Measurements from ENCODE around the gene LILRA1.

The LILRA1 gene

GRCh38 chr19:54644056-54644455, 50.6 kb downstream of the LILRA1 start:
- no peaks in the 10 kb centered on the region for H3K79me2 ChIP-seq (ENCODE audit: control insufficient read depth, low read length)
- H3K36me3 ChIP-seq (ENCODE audit: control insufficient read depth, low read length): no peaks in the 10 kb centered on the region
- H3K4me2 ChIP-seq (ENCODE audit: low read length): no peak overlapping the region
- no peak overlapping the region for H3K4me3 ChIP-seq (ENCODE audit: low read length)
- H3K4me1 ChIP-seq (ENCODE audit: control insufficient read depth, low read length): peaks cover 10% of the 10 kb centered on the region
- TF ChIP-seq CTCF (IDR thresholded peaks at IDR 0.05; ENCODE audit: low read depth, low read length, poor library complexity, severe bottlenecking) (no peak), EZH2phosphoT487 (IDR thresholded peaks at IDR 0.05; ENCODE audit: borderline replicate concordance, low read length) (no peak)
- no peaks in the 10 kb centered on the region for H4K20me1 ChIP-seq (ENCODE audit: control insufficient read depth, insufficient read depth, low read depth, low read length)
- H3K9me2 ChIP-seq (replicated peaks; ENCODE audit: control insufficient read depth, low read length): no peaks in the 10 kb centered on the region
- no peaks in the 10 kb centered on the region for H3F3A ChIP-seq (ENCODE audit: control insufficient read depth, insufficient read depth)
- no peaks in the 10 kb centered on the region for H3K9me3 ChIP-seq (ENCODE audit: control insufficient read depth, insufficient read depth, low read length)
- no peaks in the 10 kb centered on the region for H3K27me3 ChIP-seq (ENCODE audit: control insufficient read depth, low read length)
- H3K27ac ChIP-seq (ENCODE audit: low read depth, low read length): no peak overlapping the region

GRCh38 chr19:54646331-54646841, 53.0 kb downstream of the LILRA1 start:
- Histone ChIP-seq H3K36me3 (ENCODE audit: control insufficient read depth, low read length) (no peaks in the 10 kb centered on the region), H3K9me3 (ENCODE audit: control insufficient read depth, insufficient read depth, low read length) (no peaks in the 10 kb centered on the region), H3K4me3 (ENCODE audit: low read length) (no peak overlapping the region), H3K27me3 (ENCODE audit: control insufficient read depth, low read length) (peaks cover 2% of the 10 kb centered on the region; the same call in 1 of the 2 replicates), H3K9me2 (replicated peaks; ENCODE audit: control insufficient read depth, low read length) (no peaks in the 10 kb centered on the region), H4K20me1 (ENCODE audit: control insufficient read depth, insufficient read depth, low read depth, low read length) (no peaks in the 10 kb centered on the region), H3K79me2 (ENCODE audit: control insufficient read depth, low read length) (no peaks in the 10 kb centered on the region), H3K27ac (ENCODE audit: low read depth, low read length) (no peak overlapping the region), H3K4me2 (ENCODE audit: low read length) (no peak overlapping the region), H3K4me1 (ENCODE audit: control insufficient read depth, low read length) (peaks cover 10% of the 10 kb centered on the region), H3F3A (ENCODE audit: control insufficient read depth, insufficient read depth) (no peaks in the 10 kb centered on the region)
- TF ChIP-seq EZH2phosphoT487 (IDR thresholded peaks at IDR 0.05; ENCODE audit: borderline replicate concordance, low read length) (no peak), CTCF (IDR thresholded peaks at IDR 0.05; ENCODE audit: low read depth, low read length, poor library complexity, severe bottlenecking) (no peak)

GRCh38 chr19:54648129-54648528, 54.7 kb downstream of the LILRA1 start:
- Histone ChIP-seq H3K36me3 (ENCODE audit: control insufficient read depth, low read length) (no peaks in the 10 kb centered on the region), H3K9me3 (ENCODE audit: control insufficient read depth, insufficient read depth, low read length) (no peaks in the 10 kb centered on the region), H3K27me3 (ENCODE audit: control insufficient read depth, low read length) (peaks cover 5% of the 10 kb centered on the region; the same call in 1 of the 2 replicates), H3K79me2 (ENCODE audit: control insufficient read depth, low read length) (no peaks in the 10 kb centered on the region), H3F3A (ENCODE audit: control insufficient read depth, insufficient read depth) (no peaks in the 10 kb centered on the region), H3K9me2 (replicated peaks; ENCODE audit: control insufficient read depth, low read length) (no peaks in the 10 kb centered on the region), H3K27ac (ENCODE audit: low read depth, low read length) (no peak overlapping the region), H3K4me3 (ENCODE audit: low read length) (no peak overlapping the region), H3K4me1 (ENCODE audit: control insufficient read depth, low read length) (peaks cover 8% of the 10 kb centered on the region), H3K4me2 (ENCODE audit: low read length) (no peak overlapping the region), H4K20me1 (ENCODE audit: control insufficient read depth, insufficient read depth, low read depth, low read length) (peaks cover 4% of the 10 kb centered on the region; the same call in 1 of the 2 replicates)
- TF ChIP-seq EZH2phosphoT487 (IDR thresholded peaks at IDR 0.05; ENCODE audit: borderline replicate concordance, low read length): no peak
- TF ChIP-seq CTCF (IDR thresholded peaks at IDR 0.05; ENCODE audit: low read depth, low read length, poor library complexity, severe bottlenecking): peak; percentile 42

Measured in DOHH2 (cell line).